HFFc6 (cell line): ENCODE results near the gene TEDC1. TPM values are rescaled to one million over a fixed set of nuclear protein-coding genes. Genes with fewer than 3 reads are reported as not detected.

Source experiments
- DNase-seq: peaks from one replicate; pipeline ENCODE4 v3.0.0-alpha.2; 2018
- H3K27ac Mint-ChIP-seq: 2 replicates; pipeline ENCODE4 v1.8.0; 2020; ENCODE audit warnings: mild to moderate bottlenecking, mixed read lengths
- H3K27me3 Mint-ChIP-seq: 2 replicates; pipeline ENCODE4 v1.8.0; 2021; ENCODE audit warnings: mild to moderate bottlenecking, moderate library complexity, mixed read lengths; ENCODE audit not compliant: insufficient read depth
- H3K36me3 Mint-ChIP-seq: 2 replicates; pipeline ENCODE4 v1.8.0; 2021; ENCODE audit warnings: low read depth, mixed read lengths
- H3K4me1 Mint-ChIP-seq: 2 replicates; pipeline ENCODE4 v1.8.0; 2020; ENCODE audit warnings: low read depth, mixed read lengths
- H3K4me3 Mint-ChIP-seq: 2 replicates; pipeline ENCODE4 v1.8.0; 2020; ENCODE audit warnings: mild to moderate bottlenecking, moderate library complexity, mixed read lengths
- H3K9me3 Mint-ChIP-seq: 2 replicates; pipeline ENCODE4 v1.8.0; 2020; ENCODE audit warnings: mild to moderate bottlenecking, mixed read lengths
- CTCF ChIP-seq: fragments of 200-600 bp; sonication (generic); IDR thresholded peaks from 2 replicates; pipeline ENCODE4 v1.5.0; 2021; ENCODE audit warnings: antibody characterized with exemption, mild to moderate bottlenecking
- total RNA-seq, 6 experiments: library from RNA; stranded (reverse); fragmentation: NEBNext Ultra II Directional; extraction: Animal tissue kit (Norgen Biotek cat#: 25700); gene quantifications; 2 replicates in 1 of 6; 3 replicates in 5 of 6; pipeline ENCODE4 v1.2.3, GENCODE V29; 2021

TEDC1 gene
- total RNA-seq, 6 experiments from 2014 or later, result 9.1 to 12.9 (median 12.7) TPM

- no peak for TF ChIP-seq CTCF
- H3K36me3 Mint-ChIP-seq, result peaks cover 10% of the 10 kb centered on the region; the same call in 1 of the 2 replicates
- H3K4me1 Mint-ChIP-seq, result no peaks in the 10 kb centered on the region
- no peak overlapping the region for H3K27ac Mint-ChIP-seq
- H3K9me3 Mint-ChIP-seq, result no peaks in the 10 kb centered on the region
- H3K4me3 Mint-ChIP-seq, result no peak overlapping the region
- no peak for DNase-seq
- H3K27me3 Mint-ChIP-seq, result peaks cover 6% of the 10 kb centered on the region; the same call in 1 of the 2 replicates
Observed at GRCh38 chr14:105449276-105450122, 41.5 kb upstream of the TEDC1 start.

- DNase-seq, result no peak
- no peaks in the 10 kb centered on the region for H3K4me1 Mint-ChIP-seq
- peaks cover 6% of the 10 kb centered on the region; the same call in 1 of the 2 replicates for H3K27me3 Mint-ChIP-seq
- H3K4me3 Mint-ChIP-seq, result no peak overlapping the region
- TF ChIP-seq CTCF, result no peak
- H3K27ac Mint-ChIP-seq, result no peak overlapping the region
- H3K36me3 Mint-ChIP-seq, result peaks cover 10% of the 10 kb centered on the region; the same call in 1 of the 2 replicates
- H3K9me3 Mint-ChIP-seq, result no peaks in the 10 kb centered on the region
Observed at GRCh38 chr14:105450123-105450505, 40.9 kb upstream of the TEDC1 start.

- peaks cover 6% of the 10 kb centered on the region; the same call in 1 of the 2 replicates for H3K27me3 Mint-ChIP-seq
- H3K9me3 Mint-ChIP-seq, result no peaks in the 10 kb centered on the region
- no peak overlapping the region for H3K27ac Mint-ChIP-seq
- H3K4me1 Mint-ChIP-seq, result no peaks in the 10 kb centered on the region
- H3K36me3 Mint-ChIP-seq, result peaks cover 15% of the 10 kb centered on the region; the same call in 1 of the 2 replicates
- H3K4me3 Mint-ChIP-seq, result no peak overlapping the region
- DNase-seq, result no peak
- no peak for TF ChIP-seq CTCF
Observed at GRCh38 chr14:105450864-105451720, 40.0 kb upstream of the TEDC1 start.

- Mint-ChIP-seq H3K9me3 (no peaks in the 10 kb centered on the region), H3K36me3 (peaks cover 15% of the 10 kb centered on the region; the same call in 1 of the 2 replicates), H3K27ac (no peak overlapping the region), H3K4me3 (no peak overlapping the region), H3K27me3 (peaks cover 4% of the 10 kb centered on the region; the same call in 1 of the 2 replicates), H3K4me1 (no peaks in the 10 kb centered on the region)
- TF ChIP-seq CTCF, result no peak
- DNase-seq, result no peak
Observed at GRCh38 chr14:105452963-105453362, 38.1 kb upstream of the TEDC1 start.

- peaks cover 4% of the 10 kb centered on the region; the same call in 1 of the 2 replicates for H3K27me3 Mint-ChIP-seq
- H3K27ac Mint-ChIP-seq, result no peak overlapping the region
- peaks cover 15% of the 10 kb centered on the region; the same call in 1 of the 2 replicates for H3K36me3 Mint-ChIP-seq
- no peak overlapping the region for H3K4me3 Mint-ChIP-seq
- TF ChIP-seq CTCF, result no peak
- no peaks in the 10 kb centered on the region for H3K4me1 Mint-ChIP-seq
- DNase-seq, result no peak
- H3K9me3 Mint-ChIP-seq, result no peaks in the 10 kb centered on the region
Observed at GRCh38 chr14:105453847-105454246, 37.2 kb upstream of the TEDC1 start.
